OCI-LY3 (cell line): ENCODE measurements around the gene MIB2.
"Not testable (repeated sequence)": the region's sequence is repeated elsewhere in the genome, so short reads cannot be mapped to it uniquely, and the experiment has no call there.

Experiments used
- H2AFZ ChIP-seq: fragments of 200-600, 300-600 bp; shearing (Covaris generic); 2 replicates; pipeline ENCODE4 v1.6.0; 2014; ENCODE audit warnings: antibody characterized with exemption, low read depth, low read length
- H3K27ac ChIP-seq: fragments of 200-600, 300-600 bp; sonication (generic); 2 replicates; pipeline ENCODE4 v1.5.1; 2014; ENCODE audit warnings: mild to moderate bottlenecking, low read length, moderate library complexity, mixed read lengths
- H3K27me3 ChIP-seq: fragments of 200-600, 300-600 bp; sonication (generic); 2 replicates; pipeline ENCODE4 v1.6.1; 2014; ENCODE audit warnings: low read depth, low read length, mixed read lengths
- H3K36me3 ChIP-seq: fragments of 200-600, 300-600 bp; sonication (generic); replicated peaks from 2 replicates; pipeline ENCODE3; 2014; ENCODE audit warnings: low read depth, low read length, mixed read lengths
- H3K4me1 ChIP-seq: fragments of 300-600, 200-600 bp; sonication (generic); 2 replicates; pipeline ENCODE4 v1.6.1; 2014; ENCODE audit warnings: low read length, mixed read lengths
- H3K4me2 ChIP-seq: fragments of 200-600, 300-600 bp; sonication (generic); 2 replicates; pipeline ENCODE4 v1.6.1; 2014; ENCODE audit warnings: low read length, mixed read lengths
- H3K4me3 ChIP-seq: fragments of 300-600, 200-600 bp; sonication (generic); 2 replicates; pipeline ENCODE4 v1.5.1; 2014; ENCODE audit warnings: antibody characterized with exemption, mild to moderate bottlenecking, low read length, moderate library complexity
- H3K79me2 ChIP-seq: fragments of 300-600, 200-600 bp; shearing (Covaris generic); 2 replicates; pipeline ENCODE4 v1.6.1; 2014; ENCODE audit warnings: mild to moderate bottlenecking, low read length, mixed read lengths
- H3K9ac ChIP-seq: fragments of 300-600, 200-600 bp; shearing (Covaris generic); 2 replicates; pipeline ENCODE4 v1.6.0; 2014; ENCODE audit warnings: mild to moderate bottlenecking, low read length, moderate library complexity
- H3K9me3 ChIP-seq: fragments of 200-600, 300-600 bp; shearing (Covaris generic); 2 replicates; pipeline ENCODE4 v1.6.1; 2014; ENCODE audit warnings: low read length, mixed read lengths; ENCODE audit not compliant: insufficient read depth
- H4K20me1 ChIP-seq: fragments of 200-600, 300-600 bp; sonication (generic); 2 replicates; pipeline ENCODE4 v1.6.1; 2016; ENCODE audit warnings: low read length, mixed read lengths; ENCODE audit not compliant: insufficient read depth
- CTCF ChIP-seq: fragments of 200-600, 300-600 bp; sonication (generic); IDR thresholded peaks from 2 replicates; pipeline ENCODE4 v1.5.1; 2014; ENCODE audit warnings: antibody characterized with exemption, low read length, low read depth
- EZH2phosphoT487 ChIP-seq: fragments of 200-600 bp; shearing (Covaris generic); IDR thresholded peaks from 2 replicates; pipeline ENCODE4 v1.6.1; 2018; ENCODE audit warnings: antibody characterized with exemption, mixed run types, low read depth

Gene MIB2

GRCh38 chr1:1631782-1632420 lies 16.6 kb downstream of the MIB2 start, which contains the start of gene MMP23B:
Gene MMP23B (plus strand): TSS chr1:1632173. CDS start chr1:1632219, 46 bp downstream.
- Histone ChIP-seq H4K20me1 (no peaks in the 10 kb centered on the region), H3K4me3 (no peak within 1 kb of the TSS), H2AFZ (no peak within 1 kb of the TSS), H3K9me3 (no peaks in the 10 kb centered on the region), H3K36me3 (no peaks in the 10 kb centered on the region), H3K9ac (no peak within 1 kb of the TSS), H3K4me1 (peaks cover 4% of the 10 kb centered on the region; the same call in 1 of the 2 replicates), H3K79me2 (no peaks in the 10 kb centered on the region), H3K27me3 (no peaks in the 10 kb centered on the region), H3K4me2 (no peak within 1 kb of the TSS), H3K27ac (no peak within 1 kb of the TSS)
- TF ChIP-seq EZH2phosphoT487 (no peak), CTCF (no peak)

- H3K9me3 ChIP-seq, H4K20me1 ChIP-seq, H3K4me1 ChIP-seq, H3K27me3 ChIP-seq, H3K9ac ChIP-seq, H3K27ac ChIP-seq, H2AFZ ChIP-seq, H3K79me2 ChIP-seq, H3K4me3 ChIP-seq, H3K4me2 ChIP-seq, H3K36me3 ChIP-seq: not testable (repeated sequence)
Measured at GRCh38 chr1:1633409-1633808, 18.1 kb downstream of the MIB2 start.

- H3K4me3 ChIP-seq, H3K79me2 ChIP-seq, H3K27ac ChIP-seq, H3K27me3 ChIP-seq, H3K36me3 ChIP-seq, H3K9me3 ChIP-seq, H2AFZ ChIP-seq, H3K9ac ChIP-seq, H3K4me2 ChIP-seq, H3K4me1 ChIP-seq, H4K20me1 ChIP-seq: not testable (repeated sequence)
Measured at GRCh38 chr1:1634613-1635012, 19.3 kb downstream of the MIB2 start.

- not testable (repeated sequence) for H3K27me3 ChIP-seq, H3K4me1 ChIP-seq, H3K79me2 ChIP-seq, H3K36me3 ChIP-seq, H2AFZ ChIP-seq, H3K9me3 ChIP-seq, H3K27ac ChIP-seq, H3K4me2 ChIP-seq, H4K20me1 ChIP-seq, H3K9ac ChIP-seq, H3K4me3 ChIP-seq
Measured at GRCh38 chr1:1636621-1637478, 21.6 kb downstream of the MIB2 start.

GRCh38 chr1:1637479-1637875 lies 22.2 kb downstream of the MIB2 start:
- not testable (repeated sequence) for H3K9ac ChIP-seq, H3K4me2 ChIP-seq, H2AFZ ChIP-seq, H3K4me1 ChIP-seq, H3K27me3 ChIP-seq, H3K79me2 ChIP-seq, H3K9me3 ChIP-seq, H4K20me1 ChIP-seq, H3K36me3 ChIP-seq, H3K27ac ChIP-seq, H3K4me3 ChIP-seq

GRCh38 chr1:1638528-1638927 lies 23.2 kb downstream of the MIB2 start:
- H3K27me3 ChIP-seq, H3K9ac ChIP-seq, H2AFZ ChIP-seq, H4K20me1 ChIP-seq, H3K9me3 ChIP-seq, H3K27ac ChIP-seq, H3K4me3 ChIP-seq, H3K4me1 ChIP-seq, H3K36me3 ChIP-seq, H3K79me2 ChIP-seq, H3K4me2 ChIP-seq: not testable (repeated sequence)

GRCh38 chr1:1639368-1639767 lies 24.1 kb downstream of the MIB2 start:
- H3K27me3 ChIP-seq, H3K4me2 ChIP-seq, H3K79me2 ChIP-seq, H3K4me3 ChIP-seq, H3K27ac ChIP-seq, H3K4me1 ChIP-seq, H3K9me3 ChIP-seq, H3K36me3 ChIP-seq, H4K20me1 ChIP-seq, H2AFZ ChIP-seq, H3K9ac ChIP-seq: not testable (repeated sequence)

- H3K4me1 ChIP-seq, H3K36me3 ChIP-seq, H2AFZ ChIP-seq, H3K9ac ChIP-seq, H4K20me1 ChIP-seq, H3K79me2 ChIP-seq, H3K27me3 ChIP-seq, H3K9me3 ChIP-seq, H3K4me2 ChIP-seq, H3K4me3 ChIP-seq, H3K27ac ChIP-seq: not testable (repeated sequence)
Measured at GRCh38 chr1:1640081-1640480, 24.8 kb downstream of the MIB2 start.
